Parathyroid adenoma (tissue), 2 donors: ENCODE data around the gene SUCO.

Experiments
- H2AFZ ChIP-seq: fragments of 300-600 bp; sonication (generic); one replicate; pipeline ENCODE4 v1.7.0; 2017; ENCODE audit warnings: antibody characterized with exemption, mild to moderate bottlenecking
- H3K27ac ChIP-seq: fragments of 300-600 bp; sonication (generic); one replicate; pipeline ENCODE4 v1.7.0; 2017
- H3K27me3 ChIP-seq: fragments of 300-600 bp; sonication (generic); one replicate; pipeline ENCODE4 v1.7.0; 2017; ENCODE audit warnings: low read length; ENCODE audit not compliant: control insufficient read depth, insufficient read depth
- H3K36me3 ChIP-seq: fragments of 300-600 bp; sonication (generic); one replicate; pipeline ENCODE4 v1.7.0; 2017; ENCODE audit warnings: low read length; ENCODE audit not compliant: control insufficient read depth, insufficient read depth
- H3K4me1 ChIP-seq: fragments of 300-600 bp; sonication (generic); one replicate; pipeline ENCODE4 v1.7.0; 2017; ENCODE audit warnings: control low read depth
- H3K4me2 ChIP-seq: fragments of 300-600 bp; sonication (generic); one replicate; pipeline ENCODE4 v1.7.0; 2017; ENCODE audit warnings: low read length
- H3K4me3 ChIP-seq: fragments of 300-600 bp; sonication (generic); one replicate; pipeline ENCODE4 v1.7.0; 2017; ENCODE audit warnings: low read depth, low read length
- H3K79me2 ChIP-seq: fragments of 300-600 bp; sonication (generic); one replicate; pipeline ENCODE4 v1.7.0; 2017; ENCODE audit warnings: control low read depth
- H3K9ac ChIP-seq: fragments of 300-600 bp; sonication (generic); one replicate; pipeline ENCODE4 v1.7.0; 2017; ENCODE audit warnings: mild to moderate bottlenecking
- H3K9me3 ChIP-seq: fragments of 300-600 bp; sonication (generic); one replicate; pipeline ENCODE4 v1.7.0; 2017; ENCODE audit warnings: low read length; ENCODE audit not compliant: control insufficient read depth
- TF ChIP-seq, protein P1 (sequence below): fragments of 300-600 bp; sonication (generic); IDR thresholded peaks from one replicate; pipeline ENCODE4 v1.7.0; 2017; ENCODE audit warnings: antibody characterized with exemption, mild to moderate bottlenecking
- donor health status: primary hyperparathyroidism.

The SUCO gene

DNA sequence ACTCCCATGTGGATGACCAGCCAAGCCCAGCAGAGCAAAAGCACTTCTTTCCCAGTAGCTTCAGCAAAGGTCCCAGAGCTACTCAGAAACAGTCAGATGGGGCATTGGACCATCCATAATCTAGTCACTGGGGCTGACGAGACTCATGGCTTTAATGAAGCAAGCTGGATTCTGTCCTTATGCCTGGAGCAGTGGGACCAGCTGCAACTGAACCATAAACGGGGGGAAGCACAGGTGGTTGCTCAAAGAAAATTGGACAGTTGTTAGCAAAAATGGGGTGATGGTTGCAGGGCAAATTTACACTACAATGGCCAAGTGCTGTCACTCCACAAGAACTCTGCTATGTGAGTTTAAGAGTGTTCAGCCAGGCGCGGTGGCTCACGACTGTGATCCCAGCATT is 108.5 kb downstream of the SUCO start:
- Histone ChIP-seq H3K9me3 (no peaks in the 10 kb centered on the region), H3K79me2 (no peaks in the 10 kb centered on the region), H3K4me3 (no peak overlapping the region), H2AFZ (no peak overlapping the region), H3K4me2 (no peak overlapping the region), H3K4me1 (no peaks in the 10 kb centered on the region), H3K27ac (no peak overlapping the region), H3K9ac (no peak overlapping the region), H3K36me3 (no peaks in the 10 kb centered on the region), H3K27me3 (no peaks in the 10 kb centered on the region)
- TF ChIP-seq, protein P1, sequence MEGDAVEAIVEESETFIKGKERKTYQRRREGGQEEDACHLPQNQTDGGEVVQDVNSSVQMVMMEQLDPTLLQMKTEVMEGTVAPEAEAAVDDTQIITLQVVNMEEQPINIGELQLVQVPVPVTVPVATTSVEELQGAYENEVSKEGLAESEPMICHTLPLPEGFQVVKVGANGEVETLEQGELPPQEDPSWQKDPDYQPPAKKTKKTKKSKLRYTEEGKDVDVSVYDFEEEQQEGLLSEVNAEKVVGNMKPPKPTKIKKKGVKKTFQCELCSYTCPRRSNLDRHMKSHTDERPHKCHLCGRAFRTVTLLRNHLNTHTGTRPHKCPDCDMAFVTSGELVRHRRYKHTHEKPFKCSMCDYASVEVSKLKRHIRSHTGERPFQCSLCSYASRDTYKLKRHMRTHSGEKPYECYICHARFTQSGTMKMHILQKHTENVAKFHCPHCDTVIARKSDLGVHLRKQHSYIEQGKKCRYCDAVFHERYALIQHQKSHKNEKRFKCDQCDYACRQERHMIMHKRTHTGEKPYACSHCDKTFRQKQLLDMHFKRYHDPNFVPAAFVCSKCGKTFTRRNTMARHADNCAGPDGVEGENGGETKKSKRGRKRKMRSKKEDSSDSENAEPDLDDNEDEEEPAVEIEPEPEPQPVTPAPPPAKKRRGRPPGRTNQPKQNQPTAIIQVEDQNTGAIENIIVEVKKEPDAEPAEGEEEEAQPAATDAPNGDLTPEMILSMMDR = no peak

DNA sequence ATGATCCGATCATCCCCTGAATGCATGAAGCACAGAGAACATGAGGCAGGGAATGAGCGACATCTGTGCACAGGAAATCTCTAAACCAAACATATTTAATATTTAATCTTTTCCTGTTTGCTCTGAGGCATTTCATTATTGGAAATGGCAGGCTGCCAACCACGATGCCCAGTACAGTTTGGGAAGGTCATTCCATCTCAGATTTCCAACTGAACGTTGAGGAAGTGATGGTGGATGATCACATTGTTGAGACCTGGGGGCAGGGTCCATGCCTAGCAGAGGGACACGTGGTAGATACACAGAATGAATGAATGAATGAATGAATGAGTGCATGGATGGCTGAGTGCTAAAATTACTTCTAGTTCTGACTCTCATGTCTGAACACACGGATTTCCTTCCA is 110.0 kb downstream of the SUCO start:
- TF ChIP-seq, protein P1 = no peak
- no peaks in the 10 kb centered on the region for H3K36me3 ChIP-seq
- H3K4me1 ChIP-seq = no peaks in the 10 kb centered on the region

DNA sequence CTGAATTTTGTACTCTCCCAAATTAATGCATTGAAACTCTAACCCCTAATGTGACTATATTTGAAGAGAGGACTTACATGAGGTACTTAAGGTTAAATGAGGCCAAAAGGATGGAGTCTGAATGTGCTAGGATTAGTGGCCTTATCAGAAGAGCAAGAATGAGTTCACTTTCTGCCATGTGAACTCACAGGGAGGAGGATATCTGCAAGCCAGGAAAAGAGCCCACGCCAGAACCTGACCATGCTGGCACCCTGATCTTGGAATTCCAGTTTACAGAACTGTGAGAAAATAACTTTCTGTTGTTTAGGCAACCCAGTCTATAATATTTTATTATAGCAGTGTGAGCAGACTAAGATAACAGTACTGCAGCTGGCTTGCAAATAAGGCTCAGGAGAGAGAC is 113.7 kb downstream of the SUCO start:
- TF ChIP-seq, protein P1 = no peak
- Histone ChIP-seq H3K4me2 (no peak overlapping the region), H2AFZ (no peak overlapping the region), H3K79me2 (no peaks in the 10 kb centered on the region), H3K36me3 (no peaks in the 10 kb centered on the region), H3K9me3 (no peaks in the 10 kb centered on the region), H3K27me3 (no peaks in the 10 kb centered on the region), H3K4me1 (no peaks in the 10 kb centered on the region), H3K4me3 (no peak overlapping the region), H3K9ac (no peak overlapping the region), H3K27ac (no peak overlapping the region)

More for the DNA sequence above, 110.0 kb downstream of the SUCO start:
- Histone ChIP-seq H3K27ac (no peak overlapping the region), H3K9ac (no peak overlapping the region), H3K9me3 (no peaks in the 10 kb centered on the region), H3K4me2 (no peak overlapping the region), H3K79me2 (no peaks in the 10 kb centered on the region), H2AFZ (no peak overlapping the region), H3K27me3 (no peaks in the 10 kb centered on the region), H3K4me3 (no peak overlapping the region)

DNA sequence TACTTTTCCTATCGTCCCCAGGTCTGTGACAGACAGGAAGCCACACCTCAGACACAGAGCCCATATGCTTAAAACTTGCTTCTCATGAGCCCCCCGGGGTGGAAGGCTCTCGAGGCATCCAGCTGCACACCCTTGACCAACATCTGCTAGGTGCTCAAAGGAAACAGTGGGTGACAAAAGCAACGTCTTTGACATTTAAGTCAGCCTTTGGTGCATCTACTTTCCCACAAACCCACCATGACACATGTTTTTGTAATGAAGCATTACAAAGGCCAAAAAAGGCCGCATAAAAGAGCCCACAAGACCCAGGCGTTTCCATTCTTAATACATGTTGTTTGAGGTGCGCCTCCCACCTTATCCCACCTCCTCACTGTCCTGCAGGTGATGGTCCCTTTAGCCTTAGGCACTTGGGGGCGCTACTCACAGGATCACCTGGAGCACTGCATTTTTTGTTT is 114.2 kb downstream of the SUCO start:
- Histone ChIP-seq H3K4me3 (no peak overlapping the region), H3K27ac (no peak overlapping the region), H3K36me3 (no peaks in the 10 kb centered on the region), H3K27me3 (no peaks in the 10 kb centered on the region), H3K9me3 (no peaks in the 10 kb centered on the region), H3K4me1 (no peaks in the 10 kb centered on the region), H3K4me2 (no peak overlapping the region), H3K79me2 (no peaks in the 10 kb centered on the region), H2AFZ (no peak overlapping the region), H3K9ac (no peak overlapping the region)
- TF ChIP-seq, protein P1 = no peak

DNA sequence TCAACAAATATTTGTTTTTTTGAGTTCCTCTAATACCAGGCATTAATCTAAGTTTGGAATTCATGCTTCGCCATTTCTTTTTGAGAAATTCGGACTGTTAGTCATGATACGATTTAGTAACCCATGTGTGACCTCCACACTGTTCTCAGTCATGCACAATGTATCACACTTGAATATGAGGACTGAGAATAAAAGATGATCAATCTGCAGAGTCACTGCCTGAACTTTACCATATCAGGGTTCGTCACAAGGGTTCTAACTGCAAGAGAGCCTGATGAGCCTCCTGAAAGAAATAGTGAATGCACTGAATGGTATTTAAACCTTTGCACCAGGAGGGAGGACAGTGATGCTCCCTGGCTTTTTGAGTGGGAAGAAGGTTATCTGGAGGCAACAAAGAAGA is 115.0 kb downstream of the SUCO start:
- Histone ChIP-seq H3K27ac (no peak overlapping the region), H2AFZ (no peak overlapping the region), H3K36me3 (no peaks in the 10 kb centered on the region)

More for the DNA sequence above, 115.0 kb downstream of the SUCO start:
- Histone ChIP-seq H3K4me3 (no peak overlapping the region), H3K4me2 (no peak overlapping the region), H3K4me1 (no peaks in the 10 kb centered on the region), H3K79me2 (no peaks in the 10 kb centered on the region), H3K9ac (no peak overlapping the region), H3K27me3 (no peaks in the 10 kb centered on the region), H3K9me3 (no peaks in the 10 kb centered on the region)
- TF ChIP-seq, protein P1 = no peak
